ENCODE measurements around the gene CLEC10A. TPM values are rescaled to one million over a fixed set of nuclear protein-coding genes. Genes with fewer than 3 reads are reported as not detected.

Gene CLEC10A
- total and polyA plus RNA-seq, 2 experiments from 2014 or later: 0.21 to 0.37 TPM

- no peaks in the 10 kb centered on the region for H3K9me2 ChIP-seq (replicated peaks; ENCODE audit: insufficient read depth)
- H3K4me2 ChIP-seq: no peak overlapping the region
- peaks cover 15% of the 10 kb centered on the region for H3K27me3 ChIP-seq
- H3K79me2 ChIP-seq: no peaks in the 10 kb centered on the region
- H4K20me1 ChIP-seq (ENCODE audit: insufficient read depth, poor library complexity, severe bottlenecking): no peaks in the 10 kb centered on the region
- H3K36me3 ChIP-seq (replicated peaks; ENCODE audit: insufficient read depth, low read depth): no peaks in the 10 kb centered on the region
- peaks cover 7% of the 10 kb centered on the region for H3K4me1 ChIP-seq (ENCODE audit: insufficient read depth)
- H3K4me3 ChIP-seq: no peak overlapping the region
- H2AFZ ChIP-seq: no peak overlapping the region
- H3K9me3 ChIP-seq (ENCODE audit: low read depth): no peaks in the 10 kb centered on the region
- 94% methylated on average over 29 of the region's 29 CpGs for WGBS (ENCODE audit: low lambda C conversion rate, missing lambda C conversion rate)
- no peak for DNase-seq (ENCODE audit: low spot score)
- H3K27ac ChIP-seq: no peak overlapping the region
- TF ChIP-seq EZH2 (IDR thresholded peaks at IDR 0.05; ENCODE audit: borderline replicate concordance) (no peak), EZH2phosphoT487 (IDR thresholded peaks at IDR 0.05; ENCODE audit: low read depth, severe bottlenecking, unreplicated experiment) (no peak)
- TF ChIP-seq, protein P1, sequence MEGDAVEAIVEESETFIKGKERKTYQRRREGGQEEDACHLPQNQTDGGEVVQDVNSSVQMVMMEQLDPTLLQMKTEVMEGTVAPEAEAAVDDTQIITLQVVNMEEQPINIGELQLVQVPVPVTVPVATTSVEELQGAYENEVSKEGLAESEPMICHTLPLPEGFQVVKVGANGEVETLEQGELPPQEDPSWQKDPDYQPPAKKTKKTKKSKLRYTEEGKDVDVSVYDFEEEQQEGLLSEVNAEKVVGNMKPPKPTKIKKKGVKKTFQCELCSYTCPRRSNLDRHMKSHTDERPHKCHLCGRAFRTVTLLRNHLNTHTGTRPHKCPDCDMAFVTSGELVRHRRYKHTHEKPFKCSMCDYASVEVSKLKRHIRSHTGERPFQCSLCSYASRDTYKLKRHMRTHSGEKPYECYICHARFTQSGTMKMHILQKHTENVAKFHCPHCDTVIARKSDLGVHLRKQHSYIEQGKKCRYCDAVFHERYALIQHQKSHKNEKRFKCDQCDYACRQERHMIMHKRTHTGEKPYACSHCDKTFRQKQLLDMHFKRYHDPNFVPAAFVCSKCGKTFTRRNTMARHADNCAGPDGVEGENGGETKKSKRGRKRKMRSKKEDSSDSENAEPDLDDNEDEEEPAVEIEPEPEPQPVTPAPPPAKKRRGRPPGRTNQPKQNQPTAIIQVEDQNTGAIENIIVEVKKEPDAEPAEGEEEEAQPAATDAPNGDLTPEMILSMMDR (IDR thresholded peaks at IDR 0.05; ENCODE audit: poor library complexity): no peak
These were observed 53.5 kb downstream of the CLEC10A start for GRCh38 chr17:7026471-7027115.

DNA sequence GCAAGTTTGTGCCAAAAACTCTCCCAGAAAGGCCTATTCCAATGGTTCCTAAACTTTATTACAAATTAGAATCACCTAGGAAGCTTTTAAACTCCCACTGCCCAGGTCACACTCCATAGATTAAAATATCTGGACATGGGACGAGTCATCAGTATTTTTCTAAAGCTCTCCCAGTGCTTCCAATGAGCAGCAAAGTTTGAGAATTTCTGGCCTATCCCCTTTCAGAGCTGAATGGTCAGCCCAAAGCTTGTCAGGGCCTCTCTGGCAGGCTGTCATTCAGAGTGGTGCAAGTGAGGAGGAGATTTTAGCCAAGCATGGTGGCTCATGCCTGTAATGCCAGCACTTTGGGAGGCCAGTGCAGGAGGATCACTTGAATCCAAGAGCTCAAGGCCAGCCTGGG is 54.8 kb downstream of the CLEC10A start:
- 95% methylated on average over 1 of the region's 1 CpG for WGBS (ENCODE audit: low lambda C conversion rate, missing lambda C conversion rate)
- Histone ChIP-seq H3K4me1 (ENCODE audit: insufficient read depth) (peaks cover 7% of the 10 kb centered on the region), H3K79me2 (no peaks in the 10 kb centered on the region), H3K4me2 (no peak overlapping the region), H3K36me3 (replicated peaks; ENCODE audit: insufficient read depth, low read depth) (no peaks in the 10 kb centered on the region), H3K27ac (no peak overlapping the region), H2AFZ (no peak overlapping the region), H3K27me3 (peaks cover 15% of the 10 kb centered on the region), H3K4me3 (no peak overlapping the region), H3K9me2 (replicated peaks; ENCODE audit: insufficient read depth) (no peaks in the 10 kb centered on the region), H4K20me1 (ENCODE audit: insufficient read depth, poor library complexity, severe bottlenecking) (no peaks in the 10 kb centered on the region), H3K9me3 (ENCODE audit: low read depth) (no peaks in the 10 kb centered on the region)
- TF ChIP-seq, protein P1 (IDR thresholded peaks at IDR 0.05; ENCODE audit: poor library complexity): no peak
- TF ChIP-seq EZH2 (IDR thresholded peaks at IDR 0.05; ENCODE audit: borderline replicate concordance) (no peak), EZH2phosphoT487 (IDR thresholded peaks at IDR 0.05; ENCODE audit: low read depth, severe bottlenecking, unreplicated experiment) (no peak)
- DNase-seq (ENCODE audit: low spot score): no peak

Small RNA genes lying within 50 kb of the gene (small RNA-seq; reads per million reads assigned to genes)
- not detected for gene AC120057.1

Other genes with a start within 250 kb of the CLEC10A start
- 0.07 TPM in 1 of 2 replicates, not detected in the other for gene TEKT1, start 248.5 kb downstream of the CLEC10A start, total RNA-seq
- not detected in 2 replicates for gene TEKT1, start 248.5 kb downstream of the CLEC10A start, polyA plus RNA-seq
- gene ALOX12, start 84.2 kb downstream of the CLEC10A start, total RNA-seq: not detected in 2 replicates
- 0.33 and 0.40 TPM in 2 replicates for gene ALOX12, start 84.2 kb downstream of the CLEC10A start, polyA plus RNA-seq
- 309 and 434 TPM in 2 replicates for gene RNASEK, start 67.6 kb downstream of the CLEC10A start, total RNA-seq
- gene RNASEK, start 67.6 kb downstream of the CLEC10A start, polyA plus RNA-seq: 889 and 995 TPM in 2 replicates
- gene BCL6B, start 57.2 kb downstream of the CLEC10A start, total RNA-seq: 0.53 and 1.1 TPM in 2 replicates
- gene BCL6B, start 57.2 kb downstream of the CLEC10A start, polyA plus RNA-seq: 0.95 and 1.1 TPM in 2 replicates
- gene SLC16A13, start 44.2 kb downstream of the CLEC10A start, total RNA-seq: 6.2 TPM in 2 replicates
- gene SLC16A13, start 44.2 kb downstream of the CLEC10A start, polyA plus RNA-seq: 18.8 and 21.1 TPM in 2 replicates
- 0.93 TPM in 1 of 2 replicates, not detected in the other for gene SLC16A11, start 36.2 kb downstream of the CLEC10A start, total RNA-seq
- 2.4 and 3.6 TPM in 2 replicates for gene SLC16A11, start 36.2 kb downstream of the CLEC10A start, polyA plus RNA-seq
- gene ASGR2, start 34.6 kb upstream of the CLEC10A start, total RNA-seq: 53.5 and 65.5 TPM in 2 replicates
- gene ASGR2, start 34.6 kb upstream of the CLEC10A start, polyA plus RNA-seq: 68.2 and 90.6 TPM in 2 replicates
- 59.6 and 74.0 TPM in 2 replicates for gene ASGR1, start 99.1 kb upstream of the CLEC10A start, total RNA-seq
- gene ASGR1, start 99.1 kb upstream of the CLEC10A start, polyA plus RNA-seq: 113 and 140 TPM in 2 replicates
- gene DLG4, start 139.6 kb upstream of the CLEC10A start, total RNA-seq: 8.4 and 10.7 TPM in 2 replicates
- 2.9 and 7.6 TPM in 2 replicates for gene DLG4, start 139.6 kb upstream of the CLEC10A start, polyA plus RNA-seq
- gene ACADVL, start 139.7 kb upstream of the CLEC10A start, total RNA-seq: 298 and 469 TPM in 2 replicates
- 1,250 and 1,676 TPM in 2 replicates for gene ACADVL, start 139.7 kb upstream of the CLEC10A start, polyA plus RNA-seq
- 56.1 and 62.1 TPM in 2 replicates for gene DVL2, start 154.3 kb upstream of the CLEC10A start, total RNA-seq
- 74.6 and 74.7 TPM in 2 replicates for gene DVL2, start 154.3 kb upstream of the CLEC10A start, polyA plus RNA-seq
- 53.9 and 57.9 TPM in 2 replicates for gene PHF23, start 159.2 kb upstream of the CLEC10A start, total RNA-seq
- gene PHF23, start 159.2 kb upstream of the CLEC10A start, polyA plus RNA-seq: 77.7 and 78.6 TPM in 2 replicates
- 309 and 327 TPM in 2 replicates for gene GABARAP, start 162.2 kb upstream of the CLEC10A start, total RNA-seq
- gene GABARAP, start 162.2 kb upstream of the CLEC10A start, polyA plus RNA-seq: 992 and 1,031 TPM in 2 replicates
- gene CTDNEP1, start 171.5 kb upstream of the CLEC10A start, total RNA-seq: 44.6 and 62.7 TPM in 2 replicates
- gene CTDNEP1, start 171.5 kb upstream of the CLEC10A start, polyA plus RNA-seq: 86.9 and 96.7 TPM in 2 replicates
- 30.4 and 30.6 TPM in 2 replicates for gene ELP5, start 172.0 kb upstream of the CLEC10A start, total RNA-seq
- gene ELP5, start 172.0 kb upstream of the CLEC10A start, polyA plus RNA-seq: 38.0 and 49.6 TPM in 2 replicates
- 169 and 197 TPM in 2 replicates for gene CLDN7, start 182.2 kb upstream of the CLEC10A start, total RNA-seq
- gene CLDN7, start 182.2 kb upstream of the CLEC10A start, polyA plus RNA-seq: 290 and 341 TPM in 2 replicates
- gene SLC2A4, start 201.5 kb upstream of the CLEC10A start, total RNA-seq: 0.88 and 1.6 TPM in 2 replicates
- gene SLC2A4, start 201.5 kb upstream of the CLEC10A start, polyA plus RNA-seq: 0.42 and 0.89 TPM in 2 replicates
- gene YBX2, start 214.4 kb upstream of the CLEC10A start, total RNA-seq: 1.4 and 1.7 TPM in 2 replicates
- 1.3 and 3.0 TPM in 2 replicates for gene YBX2, start 214.4 kb upstream of the CLEC10A start, polyA plus RNA-seq
- gene EIF5A, start 227.4 kb upstream of the CLEC10A start, total RNA-seq: 267 and 331 TPM in 2 replicates
- gene EIF5A, start 227.4 kb upstream of the CLEC10A start, polyA plus RNA-seq: 693 and 747 TPM in 2 replicates
- 34.5 and 50.3 TPM in 2 replicates for gene GPS2, start 235.1 kb upstream of the CLEC10A start, total RNA-seq
- 103 and 111 TPM in 2 replicates for gene GPS2, start 235.1 kb upstream of the CLEC10A start, polyA plus RNA-seq
- 9.2 and 9.6 TPM in 2 replicates for gene NEURL4, start 249.1 kb upstream of the CLEC10A start, total RNA-seq
- 9.5 and 13.9 TPM in 2 replicates for gene NEURL4, start 249.1 kb upstream of the CLEC10A start, polyA plus RNA-seq

Data from hepatocyte (in vitro differentiated cells).